ENCODE measurements around the gene MAD2L1BP.
A peak's percentile ranks its signal among the peaks of the same experiment; 100 is the strongest.

GRCh38 chr6:43608310-43608763 lies 27.3 kb upstream of the MAD2L1BP start:
- TF ChIP-seq REST (IDR thresholded peaks at IDR 0.05; ENCODE audit: low read depth, low read length) (no peak), CTCF (IDR thresholded peaks at IDR 0.05) (peak; percentile 88), EP300 (IDR thresholded peaks at IDR 0.05; ENCODE audit: borderline replicate concordance in 1 of 2, low read depth in 1 of 2, low read length in 1 of 2) (no peak), PBX3 (IDR thresholded peaks at IDR 0.05) (no peak), ELF1 (IDR thresholded peaks at IDR 0.05) (no peak), GABPA (IDR thresholded peaks at IDR 0.05; ENCODE audit: low read depth) (no peak), NFIC (IDR thresholded peaks at IDR 0.05; ENCODE audit: borderline replicate concordance) (no peak), RAD21 (IDR thresholded peaks at IDR 0.05; ENCODE audit: low read length) (peak; percentile 77), FOXM1 (IDR thresholded peaks at IDR 0.05; ENCODE audit: low read depth) (no peak), YY1 (IDR thresholded peaks at IDR 0.05; ENCODE audit: low read depth) (no peak), RFX5 (IDR thresholded peaks at IDR 0.05; ENCODE audit: low read length) (no peak), TAF1 (IDR thresholded peaks at IDR 0.05; ENCODE audit: borderline replicate concordance, low read depth, low read length) (no peak), MAX (IDR thresholded peaks at IDR 0.05; ENCODE audit: low read depth) (no peak)

Measured in SK-N-SH (cell line).